Duodenal mucosa (tissue), 2 donors: Measurements from ENCODE around the gene GXYLT1.

Source experiments
- H3K27ac ChIP-seq: one replicate; pipeline ENCODE4 v1.7.0; 2013; ENCODE audit warnings: low read depth, low read length
- H3K27me3 ChIP-seq, 2 donors: one replicate each; pipeline ENCODE4 v1.7.0; 2013; ENCODE audit warnings: low read length in 2 of 2, control low read depth in 1 of 2; ENCODE audit not compliant: insufficient read depth in 2 of 2, control insufficient read depth in 1 of 2
- H3K36me3 ChIP-seq, 2 donors: one replicate each; pipeline ENCODE4 v1.7.0; 2013; ENCODE audit warnings: low read length in 2 of 2, control low read depth in 1 of 2; ENCODE audit not compliant: insufficient read depth in 2 of 2, control insufficient read depth in 1 of 2
- H3K4me1 ChIP-seq, 2 donors: one replicate each; pipeline ENCODE4 v1.7.0; 2013; ENCODE audit warnings: low read length in 2 of 2, control low read depth in 1 of 2; ENCODE audit not compliant: insufficient read depth in 2 of 2, control insufficient read depth in 1 of 2
- H3K4me3 ChIP-seq, 2 donors: one replicate each; pipeline ENCODE4 v1.7.0; 2013; ENCODE audit warnings: low read length in 2 of 2, low read depth in 1 of 2
- H3K9ac ChIP-seq, 2 donors: one replicate each; pipeline ENCODE4 v1.7.0; 2013; ENCODE audit warnings: low read length in 2 of 2, low read depth in 1 of 2
- H3K9me3 ChIP-seq, 2 donors: one replicate each; pipeline ENCODE4 v1.7.0; 2013; ENCODE audit warnings: low read length in 2 of 2, control low read depth in 1 of 2; ENCODE audit not compliant: control insufficient read depth in 1 of 2

GXYLT1 gene

DNA sequence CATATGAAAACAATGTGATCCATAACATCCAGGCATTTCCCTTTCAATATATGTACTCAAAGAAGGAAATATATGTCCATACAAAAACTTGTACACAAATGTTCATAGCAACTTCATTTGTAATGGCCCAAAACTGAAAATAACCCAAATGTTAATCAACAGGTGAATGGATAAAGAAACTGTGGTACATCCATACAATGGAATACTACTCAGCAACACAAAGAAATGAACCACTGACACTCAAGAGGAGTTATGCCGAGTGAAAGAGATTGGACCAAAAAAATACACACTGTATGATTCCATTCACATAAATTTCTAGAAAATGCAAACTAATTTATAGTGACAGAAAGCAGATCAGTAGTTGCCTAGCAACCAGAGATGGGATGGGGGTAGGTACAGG lies 30.3 kb upstream of the GXYLT1 start:
- Histone ChIP-seq H3K4me1 (no peaks in the 10 kb centered on the region), H3K4me3 (no peak overlapping the region), H3K27me3 (no peaks in the 10 kb centered on the region), H3K9ac (no peak overlapping the region), H3K27ac (no peak overlapping the region), H3K36me3 (peaks cover 0 to 10% of the 10 kb centered on the region in 2 donors), H3K9me3 (no peaks in the 10 kb centered on the region)

DNA sequence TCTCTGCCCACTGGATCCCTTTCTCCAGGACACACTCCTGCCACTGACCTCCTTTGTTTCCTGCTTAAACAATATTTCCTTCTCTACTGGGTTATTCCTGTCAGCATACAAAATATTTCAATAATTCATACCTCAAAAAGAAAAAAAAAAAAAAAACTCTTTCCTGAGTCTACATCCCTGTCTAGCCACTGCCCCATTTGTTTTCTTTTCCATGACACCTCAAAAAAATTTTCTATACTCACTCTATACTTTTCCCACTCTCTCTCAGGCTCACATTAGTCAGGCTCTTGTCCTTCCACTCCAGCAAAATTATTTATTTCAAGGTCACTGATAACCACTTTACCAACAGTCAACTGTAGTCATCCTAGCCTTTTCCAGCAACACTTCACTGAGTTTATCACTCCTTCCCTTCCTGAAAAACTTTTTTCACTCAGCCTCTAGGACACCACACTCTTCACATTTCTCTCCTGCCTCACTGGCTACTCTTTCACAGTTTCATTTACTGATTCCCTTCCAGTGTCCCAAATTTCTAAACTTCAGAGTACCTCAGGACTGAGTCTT lies 29.4 kb upstream of the GXYLT1 start:
- Histone ChIP-seq H3K9me3 (no peaks in the 10 kb centered on the region), H3K9ac (no peak overlapping the region)

DNA sequence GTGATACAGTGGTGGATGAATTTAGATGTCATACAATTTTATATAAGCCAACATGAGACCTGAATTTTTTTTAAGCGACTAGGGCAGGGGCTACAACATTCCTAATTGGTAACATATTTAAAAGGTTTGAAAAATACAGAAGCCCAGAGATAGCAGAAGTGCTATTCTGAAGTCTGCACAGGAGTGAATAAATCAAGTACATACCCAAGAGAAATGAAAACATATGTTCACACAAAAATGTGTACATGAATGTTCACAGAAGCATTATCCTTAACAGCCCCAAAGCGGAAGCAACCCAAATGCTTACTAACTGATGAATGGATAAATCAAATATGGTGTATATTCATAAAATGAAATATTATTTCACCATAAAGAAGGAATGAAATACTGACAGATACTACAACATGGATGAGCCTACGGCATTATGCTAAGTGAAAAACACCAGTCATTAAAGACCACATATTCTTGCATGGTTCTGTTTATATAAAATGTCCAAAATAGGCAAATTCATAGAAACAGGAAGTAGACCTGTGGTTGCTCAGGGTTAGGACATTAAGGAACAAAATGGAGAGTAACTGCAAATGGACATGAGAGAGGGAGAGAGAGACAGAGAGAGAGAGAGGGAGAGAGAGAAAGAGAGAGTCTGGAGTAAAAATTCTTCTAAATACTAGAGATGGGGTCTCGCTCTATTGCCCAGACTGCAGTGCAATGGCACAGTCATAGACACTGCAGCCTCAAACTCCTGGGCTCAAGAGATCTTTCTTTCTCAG lies 28.0 kb upstream of the GXYLT1 start:
- H3K27me3 ChIP-seq, result no peaks in the 10 kb centered on the region
- no peak overlapping the region for H3K9ac ChIP-seq
- H3K4me3 ChIP-seq, result no peak overlapping the region
- H3K9me3 ChIP-seq, result no peaks in the 10 kb centered on the region
- H3K36me3 ChIP-seq, result peaks cover 0 to 10% of the 10 kb centered on the region in 2 donors
- H3K4me1 ChIP-seq, result no peaks in the 10 kb centered on the region
- H3K27ac ChIP-seq, result no peak overlapping the region

More for the DNA sequence above, 29.4 kb upstream of the GXYLT1 start:
- Histone ChIP-seq H3K4me3 (no peak overlapping the region), H3K4me1 (no peaks in the 10 kb centered on the region), H3K36me3 (peaks cover 0 to 10% of the 10 kb centered on the region in 2 donors), H3K27me3 (no peaks in the 10 kb centered on the region), H3K27ac (no peak overlapping the region)

DNA sequence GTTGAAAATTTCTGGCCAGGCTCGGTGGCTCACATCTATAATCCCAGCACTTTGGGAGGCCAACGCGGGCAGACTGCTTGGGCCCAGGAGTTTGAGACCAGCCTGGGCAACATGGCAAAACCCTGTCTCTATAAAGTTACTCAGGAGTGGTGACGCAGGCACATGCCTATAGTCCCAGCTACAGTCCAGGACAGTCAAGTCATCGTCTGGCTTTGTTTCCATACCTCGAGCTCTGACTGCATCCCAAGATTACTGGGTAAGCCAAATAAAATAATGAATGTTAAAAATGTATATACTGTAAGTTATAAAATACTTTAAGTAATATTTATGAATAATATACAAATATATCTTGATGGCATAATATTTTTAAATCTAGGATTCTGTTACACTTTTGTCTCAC lies 23.0 kb upstream of the GXYLT1 start:
- no peak overlapping the region for H3K4me3 ChIP-seq
- no peaks in the 10 kb centered on the region for H3K27me3 ChIP-seq
- no peak overlapping the region for H3K27ac ChIP-seq
- peaks cover 0 to 6% of the 10 kb centered on the region in 2 donors for H3K36me3 ChIP-seq
- H3K9ac ChIP-seq, result no peak overlapping the region
- H3K4me1 ChIP-seq, result peaks cover 0 to 5% of the 10 kb centered on the region in 2 donors
- H3K9me3 ChIP-seq, result no peaks in the 10 kb centered on the region

- Histone ChIP-seq H3K9ac (no peak overlapping the region), H3K36me3 (peaks cover 0 to 6% of the 10 kb centered on the region in 2 donors), H3K4me1 (peaks cover 0 to 11% of the 10 kb centered on the region in 2 donors), H3K9me3 (no peaks in the 10 kb centered on the region), H3K4me3 (no peak overlapping the region), H3K27ac (no peak overlapping the region), H3K27me3 (no peaks in the 10 kb centered on the region)
Measured at GRCh38 chr12:42166501-42166900, 21.8 kb upstream of the GXYLT1 start.

DNA sequence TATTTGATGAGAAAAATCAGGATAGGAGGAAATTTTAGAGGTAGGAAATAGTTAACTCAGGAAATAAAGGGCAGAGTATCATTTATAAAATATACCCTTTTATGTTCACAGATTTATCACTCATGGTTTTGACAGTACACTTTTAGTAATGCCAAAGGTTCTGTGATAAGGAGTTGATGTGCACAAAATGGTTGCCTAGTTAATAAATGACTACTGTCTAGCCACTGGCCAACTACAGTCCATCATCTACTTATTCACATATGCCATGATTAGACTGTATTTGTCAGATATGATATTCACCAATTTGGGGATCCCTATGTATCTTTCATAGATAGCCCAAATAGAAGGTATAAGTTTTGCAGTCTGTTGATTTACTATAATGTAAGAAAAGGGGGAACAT lies 19.2 kb upstream of the GXYLT1 start:
- Histone ChIP-seq H3K4me3 (no peak overlapping the region), H3K27ac (no peak overlapping the region), H3K9ac (no peak overlapping the region), H3K4me1 (peaks cover 0 to 11% of the 10 kb centered on the region in 2 donors), H3K9me3 (no peaks in the 10 kb centered on the region), H3K27me3 (no peaks in the 10 kb centered on the region), H3K36me3 (peaks cover 11 to 13% of the 10 kb centered on the region in 2 donors)

DNA sequence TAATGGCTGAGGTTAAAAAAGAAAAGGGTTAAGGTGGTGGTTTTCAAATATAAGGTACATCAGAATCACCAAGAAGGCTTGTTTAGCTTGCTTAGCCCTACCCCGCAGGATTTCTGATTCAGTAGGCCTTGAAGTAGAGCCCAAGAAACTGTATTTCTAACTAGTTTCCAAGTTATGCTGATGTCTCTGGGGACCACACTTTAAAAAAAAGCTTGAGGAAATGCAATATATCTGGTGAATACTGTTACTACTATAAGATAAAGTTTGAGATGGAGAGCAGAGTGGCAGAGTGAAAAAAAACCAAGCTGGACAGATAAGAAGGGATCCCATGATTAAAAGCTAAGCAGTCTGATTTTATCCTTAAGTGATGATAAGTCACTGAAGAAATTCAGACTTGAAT lies 18.3 kb upstream of the GXYLT1 start:
- H3K4me1 ChIP-seq, result peaks cover 0 to 11% of the 10 kb centered on the region in 2 donors
- H3K36me3 ChIP-seq, result peaks cover 11 to 13% of the 10 kb centered on the region in 2 donors
- no peak overlapping the region for H3K9ac ChIP-seq
- no peak overlapping the region for H3K4me3 ChIP-seq
- no peak overlapping the region for H3K27ac ChIP-seq
- no peaks in the 10 kb centered on the region for H3K9me3 ChIP-seq
- no peaks in the 10 kb centered on the region for H3K27me3 ChIP-seq

GRCh38 chr12:42162193-42162592 lies 17.5 kb upstream of the GXYLT1 start:
- H3K27me3 ChIP-seq, result no peaks in the 10 kb centered on the region
- H3K9me3 ChIP-seq, result no peaks in the 10 kb centered on the region
- H3K9ac ChIP-seq, result no peak overlapping the region
- H3K4me1 ChIP-seq, result peaks cover 0 to 11% of the 10 kb centered on the region in 2 donors
- H3K27ac ChIP-seq, result no peak overlapping the region
- peaks cover 11 to 13% of the 10 kb centered on the region in 2 donors for H3K36me3 ChIP-seq
- no peak overlapping the region for H3K4me3 ChIP-seq

DNA sequence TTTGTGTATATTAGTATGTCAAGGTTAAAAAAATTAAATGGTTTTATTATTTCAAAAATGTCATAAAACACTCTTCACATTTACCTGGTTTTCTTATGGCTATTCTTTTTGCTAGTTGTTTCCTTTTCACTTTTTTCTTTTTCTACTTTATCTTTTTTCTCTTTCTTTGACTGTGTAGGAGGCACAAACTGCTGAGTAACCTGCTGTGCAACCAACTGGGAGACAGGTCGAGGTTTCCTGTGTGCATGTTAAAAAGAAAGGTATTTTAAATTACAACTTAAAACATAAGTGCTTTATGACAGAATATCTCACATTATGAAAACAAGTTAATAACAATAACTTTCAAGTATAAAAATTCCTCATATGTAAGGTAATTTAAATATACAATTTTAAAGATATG lies 16.9 kb upstream of the GXYLT1 start:
- Histone ChIP-seq H3K9me3 (no peaks in the 10 kb centered on the region), H3K4me3 (no peak overlapping the region), H3K36me3 (peaks cover 11 to 13% of the 10 kb centered on the region in 2 donors), H3K27me3 (no peaks in the 10 kb centered on the region), H3K4me1 (peaks cover 0 to 11% of the 10 kb centered on the region in 2 donors), H3K27ac (no peak overlapping the region), H3K9ac (no peak overlapping the region)

GRCh38 chr12:42156232-42156631 lies 11.6 kb upstream of the GXYLT1 start:
- Histone ChIP-seq H3K36me3 (peaks cover 10 to 13% of the 10 kb centered on the region in 2 donors), H3K9me3 (no peaks in the 10 kb centered on the region), H3K27ac (no peak overlapping the region), H3K9ac (no peak overlapping the region), H3K4me3 (no peak overlapping the region), H3K4me1 (no peaks in the 10 kb centered on the region), H3K27me3 (no peaks in the 10 kb centered on the region)
